Memory B cell (primary cell): ENCODE data around the gene CHRM2.

Experiments
- ATAC-seq: fragments of 150-1000 bp; cut with Tn5 transposase; 2 replicates; pipeline ENCODE4 v1.10.0; 2021; ENCODE audit warnings: low read depth, mild to moderate bottlenecking, moderate library complexity
- DNase-seq, 2 donors: peaks; one replicate each; pipeline ENCODE4 v3.0.0; 2022; ENCODE audit warnings: low spot score in 2 of 2
- H3K27ac Mint-ChIP-seq: one replicate; pipeline ENCODE4 v1.8.0; 2022; ENCODE audit warnings: mild to moderate bottlenecking, moderate library complexity, mixed read lengths
- H3K27me3 Mint-ChIP-seq: one replicate; pipeline ENCODE4 v1.8.0; 2022; ENCODE audit warnings: mixed read lengths
- H3K36me3 Mint-ChIP-seq: one replicate; pipeline ENCODE4 v1.8.0; 2022; ENCODE audit warnings: mild to moderate bottlenecking, mixed read lengths
- H3K4me1 Mint-ChIP-seq: one replicate; pipeline ENCODE4 v1.8.0; 2022; ENCODE audit warnings: mixed read lengths
- H3K4me3 Mint-ChIP-seq: one replicate; pipeline ENCODE4 v1.8.0; 2022; ENCODE audit warnings: mild to moderate bottlenecking, moderate library complexity, mixed read lengths
- H3K9me3 Mint-ChIP-seq: one replicate; pipeline ENCODE4 v1.8.0; 2022; ENCODE audit warnings: mixed read lengths

The CHRM2 gene

GRCh38 chr7:136877509-136877908, 9.1 kb downstream of the CHRM2 start:
- Mint-ChIP-seq H3K4me3 (no peak overlapping the region), H3K27me3 (no peaks in the 10 kb centered on the region), H3K27ac (no peak overlapping the region), H3K4me1 (no peaks in the 10 kb centered on the region), H3K9me3 (peaks cover 2% of the 10 kb centered on the region), H3K36me3 (no peaks in the 10 kb centered on the region)
- ATAC-seq: no peak
- DNase-seq: no peak

GRCh38 chr7:136877990-136878389, 9.5 kb downstream of the CHRM2 start:
- no peak overlapping the region for H3K4me3 Mint-ChIP-seq
- no peaks in the 10 kb centered on the region for H3K27me3 Mint-ChIP-seq
- no peak for DNase-seq
- ATAC-seq: no peak
- no peaks in the 10 kb centered on the region for H3K4me1 Mint-ChIP-seq
- no peaks in the 10 kb centered on the region for H3K36me3 Mint-ChIP-seq
- no peak overlapping the region for H3K27ac Mint-ChIP-seq
- H3K9me3 Mint-ChIP-seq: peaks cover 2% of the 10 kb centered on the region

- Mint-ChIP-seq H3K4me3 (no peak overlapping the region), H3K4me1 (no peaks in the 10 kb centered on the region), H3K27ac (no peak overlapping the region), H3K27me3 (no peaks in the 10 kb centered on the region), H3K36me3 (no peaks in the 10 kb centered on the region), H3K9me3 (peaks cover 2% of the 10 kb centered on the region)
- ATAC-seq: no peak
- no peak for DNase-seq
Observed at GRCh38 chr7:136878878-136879277, 10.4 kb downstream of the CHRM2 start.

GRCh38 chr7:136883046-136883445, 14.6 kb downstream of the CHRM2 start:
- H3K9me3 Mint-ChIP-seq: peaks cover 2% of the 10 kb centered on the region
- no peak overlapping the region for H3K27ac Mint-ChIP-seq
- ATAC-seq (no peak), DNase-seq (no peak)
- H3K4me1 Mint-ChIP-seq: no peaks in the 10 kb centered on the region
- H3K36me3 Mint-ChIP-seq: no peaks in the 10 kb centered on the region
- no peaks in the 10 kb centered on the region for H3K27me3 Mint-ChIP-seq
- H3K4me3 Mint-ChIP-seq: no peak overlapping the region

- ATAC-seq: no peak
- Mint-ChIP-seq H3K36me3 (no peaks in the 10 kb centered on the region), H3K9me3 (peaks cover 2% of the 10 kb centered on the region), H3K27me3 (no peaks in the 10 kb centered on the region), H3K4me3 (no peak overlapping the region), H3K4me1 (no peaks in the 10 kb centered on the region), H3K27ac (no peak overlapping the region)
- DNase-seq: no peak
Observed at GRCh38 chr7:136884492-136884891, 16.0 kb downstream of the CHRM2 start.

- ATAC-seq (no peak), DNase-seq (no peak)
- Mint-ChIP-seq H3K27me3 (no peaks in the 10 kb centered on the region), H3K4me3 (no peak overlapping the region), H3K27ac (no peak overlapping the region), H3K9me3 (peaks cover 1% of the 10 kb centered on the region), H3K4me1 (no peaks in the 10 kb centered on the region), H3K36me3 (no peaks in the 10 kb centered on the region)
Observed at GRCh38 chr7:136887317-136887716, 18.9 kb downstream of the CHRM2 start.

GRCh38 chr7:136890399-136890798, 21.9 kb downstream of the CHRM2 start:
- no peaks in the 10 kb centered on the region for H3K4me1 Mint-ChIP-seq
- no peak overlapping the region for H3K27ac Mint-ChIP-seq
- no peaks in the 10 kb centered on the region for H3K27me3 Mint-ChIP-seq
- no peak for ATAC-seq
- H3K9me3 Mint-ChIP-seq: peaks cover 3% of the 10 kb centered on the region
- H3K36me3 Mint-ChIP-seq: no peaks in the 10 kb centered on the region
- no peak overlapping the region for H3K4me3 Mint-ChIP-seq
- DNase-seq: no peak

GRCh38 chr7:136891850-136892249, 23.4 kb downstream of the CHRM2 start:
- Mint-ChIP-seq H3K4me1 (no peaks in the 10 kb centered on the region), H3K4me3 (no peak overlapping the region), H3K27me3 (no peaks in the 10 kb centered on the region), H3K36me3 (no peaks in the 10 kb centered on the region), H3K9me3 (peaks cover 4% of the 10 kb centered on the region), H3K27ac (no peak overlapping the region)
- DNase-seq (no peak), ATAC-seq (no peak)

GRCh38 chr7:136894789-136895188, 26.3 kb downstream of the CHRM2 start:
- no peak overlapping the region for H3K27ac Mint-ChIP-seq
- ATAC-seq: no peak

GRCh38 chr7:136897676-136898075, 29.2 kb downstream of the CHRM2 start:
- Mint-ChIP-seq H3K4me3 (no peak overlapping the region), H3K36me3 (no peaks in the 10 kb centered on the region), H3K4me1 (no peaks in the 10 kb centered on the region), H3K9me3 (peaks cover 6% of the 10 kb centered on the region), H3K27me3 (no peaks in the 10 kb centered on the region), H3K27ac (no peak overlapping the region)
- no peak for ATAC-seq
- no peak for DNase-seq

More at GRCh38 chr7:136894789-136895188, 26.3 kb downstream of the CHRM2 start:
- DNase-seq: no peak
- H3K27me3 Mint-ChIP-seq: no peaks in the 10 kb centered on the region
- no peaks in the 10 kb centered on the region for H3K36me3 Mint-ChIP-seq
- H3K4me1 Mint-ChIP-seq: no peaks in the 10 kb centered on the region
- H3K4me3 Mint-ChIP-seq: no peak overlapping the region
- H3K9me3 Mint-ChIP-seq: peaks cover 6% of the 10 kb centered on the region

GRCh38 chr7:136900005-136900404, 31.6 kb downstream of the CHRM2 start:
- no peaks in the 10 kb centered on the region for H3K4me1 Mint-ChIP-seq
- no peaks in the 10 kb centered on the region for H3K36me3 Mint-ChIP-seq
- peaks cover 3% of the 10 kb centered on the region for H3K9me3 Mint-ChIP-seq
- ATAC-seq (no peak), DNase-seq (no peak)
- H3K4me3 Mint-ChIP-seq: no peak overlapping the region
- no peak overlapping the region for H3K27ac Mint-ChIP-seq
- no peaks in the 10 kb centered on the region for H3K27me3 Mint-ChIP-seq

- DNase-seq: no peak
- peaks cover 4% of the 10 kb centered on the region for H3K9me3 Mint-ChIP-seq
Observed at GRCh38 chr7:136910771-136911170, 42.3 kb downstream of the CHRM2 start.

GRCh38 chr7:136911344-136911743, 42.9 kb downstream of the CHRM2 start:
- ATAC-seq (no peak), DNase-seq (no peak)
- H3K9me3 Mint-ChIP-seq: peaks cover 4% of the 10 kb centered on the region
- no peaks in the 10 kb centered on the region for H3K27me3 Mint-ChIP-seq
- no peaks in the 10 kb centered on the region for H3K4me1 Mint-ChIP-seq
- H3K4me3 Mint-ChIP-seq: no peak overlapping the region
- H3K36me3 Mint-ChIP-seq: no peaks in the 10 kb centered on the region
- no peak overlapping the region for H3K27ac Mint-ChIP-seq

More at GRCh38 chr7:136910771-136911170, 42.3 kb downstream of the CHRM2 start:
- no peak for ATAC-seq
- Mint-ChIP-seq H3K27me3 (no peaks in the 10 kb centered on the region), H3K4me1 (no peaks in the 10 kb centered on the region), H3K36me3 (no peaks in the 10 kb centered on the region), H3K4me3 (no peak overlapping the region), H3K27ac (no peak overlapping the region)

GRCh38 chr7:136912339-136912738, 43.9 kb downstream of the CHRM2 start:
- no peak for ATAC-seq
- no peaks in the 10 kb centered on the region for H3K4me1 Mint-ChIP-seq
- DNase-seq: no peak
- H3K36me3 Mint-ChIP-seq: no peaks in the 10 kb centered on the region
- peaks cover 6% of the 10 kb centered on the region for H3K9me3 Mint-ChIP-seq
- H3K27ac Mint-ChIP-seq: no peak overlapping the region
- H3K27me3 Mint-ChIP-seq: no peaks in the 10 kb centered on the region
- H3K4me3 Mint-ChIP-seq: no peak overlapping the region

- ATAC-seq (no peak), DNase-seq (no peak)
- Mint-ChIP-seq H3K4me3 (no peak overlapping the region), H3K27ac (no peak overlapping the region), H3K27me3 (no peaks in the 10 kb centered on the region), H3K9me3 (peaks cover 3% of the 10 kb centered on the region), H3K4me1 (no peaks in the 10 kb centered on the region), H3K36me3 (no peaks in the 10 kb centered on the region)
Observed at GRCh38 chr7:136914016-136914415, 45.6 kb downstream of the CHRM2 start.
